HepG2 (cell line): Measurements from ENCODE around the gene NMNAT3. TPM values are rescaled to one million over a fixed set of nuclear protein-coding genes. Genes with fewer than 3 reads are reported as not detected.

ENCODE experiments used
- ATF7-NPFF ChIP-seq: sonication (generic); formaldehyde crosslinking; IDR thresholded peaks from 2 replicates; pipeline ENCODE4 v1.8.1; 2023; ENCODE audit warnings: mild to moderate bottlenecking, low read depth, missing genetic modification reagents, moderate library complexity
- CAMTA2 ChIP-seq: sonication (generic); formaldehyde crosslinking; IDR thresholded peaks from 2 replicates; pipeline ENCODE4 v1.4.0; 2020; ENCODE audit warnings: mild to moderate bottlenecking, missing genetic modification reagents, borderline replicate concordance
- CENPX ChIP-seq: sonication (generic); formaldehyde crosslinking; IDR thresholded peaks from 2 replicates; pipeline ENCODE4 v1.9.0; 2021; ENCODE audit warnings: mild to moderate bottlenecking, missing genetic modification reagents, moderate library complexity
- FOXA3 ChIP-seq: IDR thresholded peaks from 2 replicates; pipeline ENCODE4 v1.6.1; 2016; ENCODE audit warnings: missing genetic modification reagents, missing compliant biosample characterization
- FOXC1 ChIP-seq: sonication (generic); formaldehyde crosslinking; IDR thresholded peaks from 2 replicates; pipeline ENCODE4 v1.8.0; 2022; ENCODE audit warnings: mild to moderate bottlenecking, missing genetic modification reagents, borderline replicate concordance
- HMGXB4 ChIP-seq, 2 experiments: sonication (generic) in 1 of 2; formaldehyde crosslinking in 1 of 2; IDR thresholded peaks; 2 replicates each; pipeline versions ENCODE4 v1.4.0 to v1.6.1; 2018 to 2020; ENCODE audit warnings: missing genetic modification reagents in 2 of 2, borderline replicate concordance in 1 of 2, low read depth in 1 of 2, mild to moderate bottlenecking in 1 of 2, missing biosample characterization in 1 of 2
- KLF11 ChIP-seq: IDR thresholded peaks from 2 replicates; pipeline ENCODE4 v1.6.1; 2016; ENCODE audit warnings: missing compliant biosample characterization
- MXD4 ChIP-seq: IDR thresholded peaks from 2 replicates; pipeline ENCODE4 v1.6.1; 2016; ENCODE audit warnings: mild to moderate bottlenecking, missing biosample characterization, missing genetic modification reagents
- MYPOP ChIP-seq: sonication (generic); formaldehyde crosslinking; IDR thresholded peaks from 2 replicates; pipeline ENCODE4 v1.8.1; 2023; ENCODE audit warnings: mild to moderate bottlenecking, moderate library complexity, missing genetic modification reagents
- NR2C2 ChIP-seq: sonication (generic); formaldehyde crosslinking; IDR thresholded peaks from 2 replicates; pipeline ENCODE4 v1.4.0; 2020; ENCODE audit warnings: missing genetic modification reagents, mild to moderate bottlenecking, moderate library complexity, borderline replicate concordance
- SNAPC2 ChIP-seq: sonication (generic); formaldehyde crosslinking; IDR thresholded peaks from 2 replicates; pipeline ENCODE4 v1.8.1; 2022; ENCODE audit warnings: mild to moderate bottlenecking, missing genetic modification reagents
- TEAD3 ChIP-seq: optimal IDR thresholded peaks from 2 replicates; pipeline ENCODE3; 2016; ENCODE audit warnings: borderline replicate concordance
- ZFP37 ChIP-seq: sonication (generic); formaldehyde crosslinking; IDR thresholded peaks from 2 replicates; pipeline ENCODE4 v1.4.0; 2020; ENCODE audit warnings: missing genetic modification reagents, borderline replicate concordance
- ZNF33B ChIP-seq: sonication (generic); formaldehyde crosslinking; IDR thresholded peaks from 2 replicates; pipeline ENCODE4 v1.5.1; 2020; ENCODE audit warnings: mild to moderate bottlenecking, missing genetic modification reagents
- ZNF607 ChIP-seq: sonication (generic); formaldehyde crosslinking; IDR thresholded peaks from 2 replicates; pipeline ENCODE4 v1.5.1; 2020; ENCODE audit warnings: missing genetic modification reagents, mild to moderate bottlenecking, borderline replicate concordance
- ZNF891 ChIP-seq: sonication (generic); formaldehyde crosslinking; IDR thresholded peaks from 2 replicates; pipeline ENCODE4 v1.5.0; 2020; ENCODE audit warnings: mild to moderate bottlenecking, missing genetic modification reagents
- polyA plus RNA-seq, 8 experiments: library from polyadenylated mRNA; depleted of rRNA in 3 of 8; stranded (reverse) in 7 of 8; unstranded in 1 of 8; fragments of >200 nt; fragmentation: Illumina TruSeq in 4 of 8; extraction: Trizol in 4 of 8; gene quantifications; 2 replicates each; pipeline versions ENCODE4 v1.2.1 to v1.2.3, GENCODE V29; 2011 to 2016; ENCODE audit warnings: low read depth in 4 of 8, missing spikeins in 1 of 8, mixed read lengths in 1 of 8; ENCODE audit not compliant: insufficient read depth in 1 of 8
- total RNA-seq, 5 experiments: library from RNA; depleted of rRNA; stranded (reverse); fragments of >200 nt; fragmentation: Illumina TruSeq; extraction: Trizol; gene quantifications; 2 replicates each; pipeline ENCODE4 v1.2.3, GENCODE V29; 2016; ENCODE audit warnings: low read depth in 1 of 5
- TF ChIP-seq, protein P1 (sequence below): sonication (generic); formaldehyde crosslinking; IDR thresholded peaks from 2 replicates; pipeline ENCODE4 v1.4.0; 2020; ENCODE audit warnings: mild to moderate bottlenecking, missing genetic modification reagents
- TF ChIP-seq, protein P2 (sequence below): sonication (generic); formaldehyde crosslinking; IDR thresholded peaks from 2 replicates; pipeline ENCODE4 v1.4.0; 2020; ENCODE audit warnings: missing genetic modification reagents
- TF ChIP-seq, protein P3 (sequence below): sonication (generic); formaldehyde crosslinking; IDR thresholded peaks from 2 replicates; pipeline ENCODE4 v1.5.1; 2020; ENCODE audit warnings: mild to moderate bottlenecking, moderate library complexity, missing genetic modification reagents
- TF ChIP-seq, protein P4 (sequence below): IDR thresholded peaks from 2 replicates; pipeline ENCODE4 v1.6.1; 2016; ENCODE audit warnings: low read depth, control low read depth

Gene NMNAT3
- total and polyA plus RNA-seq, 2 of the 13 experiments (the other 11 are each of a cell fraction or from before 2014, with no cell fraction given) = 6.1 to 7.0 TPM

GRCh38 chr3:139677388-139678155 lies at the start of gene NMNAT3 (continued):
- TF ChIP-seq HMGXB4 (CRISPR knock-in tag; IDR thresholded peaks at IDR 0.05; ENCODE audit: borderline replicate concordance in 1 of 2, low read depth in 1 of 2) = peak; percentile 63 to 82; a peak in 2 of 4 replicates
- TF ChIP-seq CAMTA2 (CRISPR knock-in tag) = no peak
- TF ChIP-seq ZNF891 = peak; percentile 90
- TF ChIP-seq CENPX (CRISPR knock-in tag) = no peak
- TF ChIP-seq, protein P1, sequence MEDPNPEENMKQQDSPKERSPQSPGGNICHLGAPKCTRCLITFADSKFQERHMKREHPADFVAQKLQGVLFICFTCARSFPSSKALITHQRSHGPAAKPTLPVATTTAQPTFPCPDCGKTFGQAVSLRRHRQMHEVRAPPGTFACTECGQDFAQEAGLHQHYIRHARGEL (CRISPR knock-in tag) = no peak
- TF ChIP-seq ZFP37 (CRISPR knock-in tag) = no peak
- peak; percentile 90 for TF ChIP-seq MYPOP (CRISPR knock-in tag)
- TF ChIP-seq, protein P2, sequence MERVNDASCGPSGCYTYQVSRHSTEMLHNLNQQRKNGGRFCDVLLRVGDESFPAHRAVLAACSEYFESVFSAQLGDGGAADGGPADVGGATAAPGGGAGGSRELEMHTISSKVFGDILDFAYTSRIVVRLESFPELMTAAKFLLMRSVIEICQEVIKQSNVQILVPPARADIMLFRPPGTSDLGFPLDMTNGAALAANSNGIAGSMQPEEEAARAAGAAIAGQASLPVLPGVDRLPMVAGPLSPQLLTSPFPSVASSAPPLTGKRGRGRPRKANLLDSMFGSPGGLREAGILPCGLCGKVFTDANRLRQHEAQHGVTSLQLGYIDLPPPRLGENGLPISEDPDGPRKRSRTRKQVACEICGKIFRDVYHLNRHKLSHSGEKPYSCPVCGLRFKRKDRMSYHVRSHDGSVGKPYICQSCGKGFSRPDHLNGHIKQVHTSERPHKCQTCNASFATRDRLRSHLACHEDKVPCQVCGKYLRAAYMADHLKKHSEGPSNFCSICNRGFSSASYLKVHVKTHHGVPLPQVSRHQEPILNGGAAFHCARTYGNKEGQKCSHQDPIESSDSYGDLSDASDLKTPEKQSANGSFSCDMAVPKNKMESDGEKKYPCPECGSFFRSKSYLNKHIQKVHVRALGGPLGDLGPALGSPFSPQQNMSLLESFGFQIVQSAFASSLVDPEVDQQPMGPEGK (CRISPR knock-in tag) = peak; percentile 15
- no peak for TF ChIP-seq SNAPC2 (CRISPR knock-in tag)
- peak; percentile 64; the same call in 1 of the 2 replicates for TF ChIP-seq ZNF33B (CRISPR knock-in tag)
- TF ChIP-seq KLF11 = no peak
- TF ChIP-seq, protein P3, sequence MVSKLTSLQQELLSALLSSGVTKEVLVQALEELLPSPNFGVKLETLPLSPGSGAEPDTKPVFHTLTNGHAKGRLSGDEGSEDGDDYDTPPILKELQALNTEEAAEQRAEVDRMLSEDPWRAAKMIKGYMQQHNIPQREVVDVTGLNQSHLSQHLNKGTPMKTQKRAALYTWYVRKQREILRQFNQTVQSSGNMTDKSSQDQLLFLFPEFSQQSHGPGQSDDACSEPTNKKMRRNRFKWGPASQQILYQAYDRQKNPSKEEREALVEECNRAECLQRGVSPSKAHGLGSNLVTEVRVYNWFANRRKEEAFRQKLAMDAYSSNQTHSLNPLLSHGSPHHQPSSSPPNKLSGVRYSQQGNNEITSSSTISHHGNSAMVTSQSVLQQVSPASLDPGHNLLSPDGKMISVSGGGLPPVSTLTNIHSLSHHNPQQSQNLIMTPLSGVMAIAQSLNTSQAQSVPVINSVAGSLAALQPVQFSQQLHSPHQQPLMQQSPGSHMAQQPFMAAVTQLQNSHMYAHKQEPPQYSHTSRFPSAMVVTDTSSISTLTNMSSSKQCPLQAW = 0 out of 2 replicates have a peak, but pooled peaks have one; percentile 62
- no peak for TF ChIP-seq FOXC1
- TF ChIP-seq ATF7-NPFF (CRISPR knock-in tag) = peak; percentile 76
- 0 out of 2 replicates have a peak, but pooled peaks have one; percentile 1 for TF ChIP-seq FOXA3 (CRISPR knock-in tag)
- TF ChIP-seq, protein P4, sequence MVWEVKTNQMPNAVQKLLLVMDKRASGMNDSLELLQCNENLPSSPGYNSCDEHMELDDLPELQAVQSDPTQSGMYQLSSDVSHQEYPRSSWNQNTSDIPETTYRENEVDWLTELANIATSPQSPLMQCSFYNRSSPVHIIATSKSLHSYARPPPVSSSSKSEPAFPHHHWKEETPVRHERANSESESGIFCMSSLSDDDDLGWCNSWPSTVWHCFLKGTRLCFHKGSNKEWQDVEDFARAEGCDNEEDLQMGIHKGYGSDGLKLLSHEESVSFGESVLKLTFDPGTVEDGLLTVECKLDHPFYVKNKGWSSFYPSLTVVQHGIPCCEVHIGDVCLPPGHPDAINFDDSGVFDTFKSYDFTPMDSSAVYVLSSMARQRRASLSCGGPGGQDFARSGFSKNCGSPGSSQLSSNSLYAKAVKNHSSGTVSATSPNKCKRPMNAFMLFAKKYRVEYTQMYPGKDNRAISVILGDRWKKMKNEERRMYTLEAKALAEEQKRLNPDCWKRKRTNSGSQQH (CRISPR knock-in tag) = no peak
- TF ChIP-seq ZNF607 (CRISPR knock-in tag) = peak; percentile 53; the same call in 1 of the 2 replicates
- peak; percentile 75 for TF ChIP-seq MXD4 (CRISPR knock-in tag)
- peak; percentile 20 for TF ChIP-seq TEAD3
- TF ChIP-seq NR2C2 (CRISPR knock-in tag) = 0 out of 2 replicates have a peak, but pooled peaks have one; percentile 19
